22Rv1 (cell line): ENCODE results near the gene DDX5.

Experiments used
- H3K27ac ChIP-seq: fragments of 450-650 bp; 2 replicates; pipeline ENCODE4 v1.5.1; 2017
- CTCF ChIP-seq: fragments of 450-650 bp; IDR thresholded peaks from 2 replicates; pipeline ENCODE4 v1.5.1; 2017; ENCODE audit warnings: mild to moderate bottlenecking
- ZFX ChIP-seq: fragments of 450-650 bp; IDR thresholded peaks from 2 replicates; pipeline ENCODE4 v1.6.1; 2017; ENCODE audit warnings: antibody characterized with exemption, borderline replicate concordance

DDX5 gene

GRCh38 chr17:64540118-64540776 lies 34.2 kb upstream of the DDX5 start:
- TF ChIP-seq CTCF: no peak
- no peak for TF ChIP-seq ZFX
- H3K27ac ChIP-seq: no peak overlapping the region

GRCh38 chr17:64538508-64539130 lies 32.5 kb upstream of the DDX5 start:
- peak overlapping the region; percentile 22; the same call in 1 of the 2 replicates for H3K27ac ChIP-seq
- TF ChIP-seq ZFX: no peak
- TF ChIP-seq CTCF: no peak

GRCh38 chr17:64537488-64537887 lies 31.4 kb upstream of the DDX5 start:
- TF ChIP-seq ZFX (no peak), CTCF (no peak)
- H3K27ac ChIP-seq: peak overlapping the region; percentile 9; the same call in 1 of the 2 replicates

- TF ChIP-seq CTCF: no peak
- TF ChIP-seq ZFX: no peak
These were observed 30.8 kb upstream of the DDX5 start for GRCh38 chr17:64536913-64537312.

GRCh38 chr17:64535357-64535756 lies 29.3 kb upstream of the DDX5 start:
- no peak overlapping the region for H3K27ac ChIP-seq
- no peak for TF ChIP-seq CTCF
- no peak for TF ChIP-seq ZFX

More at GRCh38 chr17:64536913-64537312, 30.8 kb upstream of the DDX5 start:
- H3K27ac ChIP-seq: peak overlapping the region; percentile 9; the same call in 1 of the 2 replicates

- no peak for TF ChIP-seq CTCF
- no peak for TF ChIP-seq ZFX
- H3K27ac ChIP-seq: no peak overlapping the region
These were observed 28.1 kb upstream of the DDX5 start for GRCh38 chr17:64534187-64534586.

GRCh38 chr17:64533784-64534183 lies 27.7 kb upstream of the DDX5 start:
- no peak overlapping the region for H3K27ac ChIP-seq

More at GRCh38 chr17:64533784-64534183, 27.7 kb upstream of the DDX5 start:
- no peak for TF ChIP-seq CTCF
- TF ChIP-seq ZFX: no peak
